GM21367 (cell line): ENCODE measurements around the gene CLMN.

Source experiments
- ATAC-seq: cut with Tn5 transposase; IDR thresholded peaks from one replicate; pipeline ENCODE4 v1.9.1; 2021; ENCODE audit not compliant: unreplicated experiment

The CLMN gene

DNA sequence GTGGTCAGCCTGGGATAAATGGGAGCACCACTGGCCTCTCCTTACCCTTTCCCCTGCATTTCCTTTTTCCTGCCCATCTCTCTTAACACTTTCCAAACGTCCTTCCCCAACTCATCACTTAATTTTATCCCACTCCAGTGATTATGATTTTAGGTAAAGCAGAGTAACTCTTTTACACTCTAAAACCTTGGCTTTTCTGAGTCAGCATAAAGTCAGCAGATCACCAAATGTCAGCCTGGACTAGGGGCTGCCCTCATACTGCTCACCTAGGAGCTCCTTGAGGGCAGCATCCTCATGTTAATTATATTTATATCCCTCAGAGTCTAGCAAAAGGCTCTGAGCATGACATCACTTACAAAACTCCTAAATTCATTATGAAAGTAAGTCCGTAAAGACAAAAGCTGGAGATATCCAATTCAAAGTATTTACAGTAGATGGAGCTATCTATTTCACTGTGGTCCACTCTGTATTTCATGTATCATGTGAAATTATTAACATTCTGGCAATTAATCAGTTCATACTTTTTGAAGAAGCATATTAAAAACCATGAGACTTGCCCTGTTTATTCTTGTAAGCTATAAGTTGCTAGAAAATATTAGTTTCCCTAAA is 145.4 kb downstream of the CLMN start:
- no peak for ATAC-seq

DNA sequence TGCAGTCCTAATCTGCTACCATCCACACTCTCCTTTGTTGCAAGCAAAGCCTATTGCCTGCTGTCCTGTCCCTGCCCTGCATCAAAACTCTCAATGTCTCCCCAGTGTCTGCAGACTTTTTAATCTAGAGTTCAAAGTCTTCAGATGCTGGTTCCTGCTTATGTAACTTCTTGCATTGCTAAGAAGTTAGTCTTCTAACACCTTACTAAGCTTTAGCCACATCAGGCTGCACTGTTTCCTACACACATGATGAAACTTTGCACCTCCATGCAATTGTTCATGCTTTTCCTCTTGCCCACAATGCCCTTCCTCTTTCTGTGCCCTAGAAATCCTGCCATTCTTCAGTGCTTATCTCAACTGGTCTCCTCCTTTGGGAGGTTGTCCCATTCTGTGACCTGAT is 146.2 kb downstream of the CLMN start:
- ATAC-seq = no peak

DNA sequence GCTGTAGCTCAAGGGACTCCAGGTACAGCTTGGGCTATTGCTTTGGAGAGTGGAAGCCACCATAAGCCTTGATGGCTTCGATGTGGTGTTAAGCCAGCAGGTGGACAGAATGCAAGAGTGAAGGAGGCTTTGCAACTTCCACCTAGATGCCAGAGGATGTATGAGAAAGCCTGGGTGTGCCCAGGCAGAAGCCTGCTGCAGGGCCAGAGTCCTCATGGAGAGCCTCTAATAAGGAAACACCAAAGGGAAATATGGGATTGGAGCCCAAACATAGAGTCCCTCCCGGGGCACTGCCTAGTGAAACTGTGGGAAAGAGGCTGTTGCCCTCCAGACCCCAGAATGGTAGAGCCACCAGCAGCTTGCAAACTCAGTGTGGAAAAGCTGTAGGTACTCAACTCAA is 152.5 kb downstream of the CLMN start:
- no peak for ATAC-seq

DNA sequence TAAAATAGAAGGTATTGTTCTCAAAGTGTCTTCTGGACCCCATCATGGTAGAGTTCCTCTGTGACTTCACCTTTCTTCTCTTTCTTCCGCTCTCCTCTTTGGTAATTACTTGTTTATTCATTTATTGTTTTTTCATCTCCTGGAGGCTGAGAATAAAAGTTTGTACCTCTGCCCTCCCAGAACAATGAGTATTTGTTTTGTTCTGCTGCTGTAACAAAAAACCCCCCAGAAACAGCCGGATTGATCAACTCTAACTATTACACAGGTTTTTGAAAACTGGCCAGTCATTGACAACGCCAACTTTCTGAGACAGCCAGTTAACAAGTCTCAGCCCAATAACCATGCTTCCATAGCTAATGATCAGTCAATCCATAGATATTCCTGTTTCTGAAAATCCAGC is 154.2 kb downstream of the CLMN start:
- no peak for ATAC-seq

DNA sequence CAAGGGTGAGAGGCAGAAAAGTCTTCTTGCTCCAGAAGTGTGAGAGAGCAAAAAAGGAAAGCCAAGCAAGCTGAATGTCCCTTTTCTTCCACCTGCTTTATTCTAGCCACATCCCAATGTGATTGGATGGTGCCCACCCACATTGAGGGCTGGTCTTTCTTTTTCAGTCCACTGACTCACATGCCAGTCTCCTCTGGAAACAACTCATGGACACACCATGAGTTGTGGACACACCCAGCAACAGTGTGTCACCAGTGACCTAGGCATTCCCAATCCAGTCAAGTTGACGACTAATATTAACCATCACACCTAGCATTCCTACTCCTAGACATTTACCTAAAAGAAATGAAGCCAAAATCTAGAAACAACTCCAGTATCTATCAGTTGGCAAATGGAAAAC is 155.2 kb downstream of the CLMN start:
- ATAC-seq = no peak

DNA sequence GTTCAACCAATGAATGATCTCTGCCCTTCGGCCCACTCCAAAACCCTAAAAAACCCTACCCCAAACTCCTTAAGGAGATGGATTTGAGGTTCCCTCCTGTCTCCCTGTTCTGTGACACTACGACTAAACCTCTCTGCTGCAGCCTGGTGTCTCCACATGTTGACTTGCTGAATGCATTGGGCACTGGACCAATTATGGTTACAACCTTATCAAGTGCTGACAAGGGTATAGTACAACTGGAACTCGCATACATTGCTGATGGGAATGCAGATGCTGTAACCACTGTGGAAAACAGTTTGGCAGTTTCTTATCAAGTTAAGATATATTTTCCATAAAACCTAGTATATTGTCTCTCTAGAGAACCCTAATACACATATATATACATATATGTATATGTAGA is 156.0 kb downstream of the CLMN start:
- no peak for ATAC-seq

DNA sequence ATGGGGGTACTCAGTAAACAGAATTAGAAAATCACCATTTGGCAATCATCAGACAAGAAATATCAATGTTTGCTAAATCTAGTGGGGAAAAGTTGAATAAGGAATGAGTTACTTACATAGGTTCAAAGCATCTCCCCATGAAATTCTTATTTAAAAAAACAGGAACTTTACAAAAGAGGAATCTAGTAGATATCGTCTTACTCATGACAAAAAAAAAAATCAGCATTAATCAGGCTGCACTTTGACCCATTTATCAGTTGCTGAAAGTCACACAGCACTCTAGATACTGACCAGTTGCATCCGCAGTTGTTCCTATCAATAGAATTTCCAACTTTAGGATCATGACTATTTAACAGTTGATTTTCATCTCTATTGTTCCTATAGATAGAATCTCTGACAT is 156.6 kb downstream of the CLMN start:
- no peak for ATAC-seq

DNA sequence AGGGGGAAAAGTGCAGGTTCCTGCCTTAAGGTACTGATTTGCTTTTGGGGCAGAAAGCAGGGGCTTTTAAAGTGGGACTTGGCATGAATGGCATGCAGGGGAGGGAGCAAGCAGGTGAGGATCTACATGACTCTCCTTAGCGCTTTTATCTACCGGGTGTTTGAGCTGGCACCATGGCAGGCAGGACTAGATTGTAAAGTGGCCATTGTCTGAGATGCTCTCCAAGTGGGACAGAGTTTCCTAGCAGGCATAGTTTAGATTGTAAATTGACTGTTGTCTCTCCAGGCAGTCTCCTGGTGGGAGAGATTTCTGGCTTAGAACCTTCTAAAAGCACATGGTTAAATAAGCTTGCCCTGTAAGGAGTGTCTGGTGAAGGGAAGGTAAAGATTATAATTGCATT is 157.1 kb downstream of the CLMN start:
- no peak for ATAC-seq

DNA sequence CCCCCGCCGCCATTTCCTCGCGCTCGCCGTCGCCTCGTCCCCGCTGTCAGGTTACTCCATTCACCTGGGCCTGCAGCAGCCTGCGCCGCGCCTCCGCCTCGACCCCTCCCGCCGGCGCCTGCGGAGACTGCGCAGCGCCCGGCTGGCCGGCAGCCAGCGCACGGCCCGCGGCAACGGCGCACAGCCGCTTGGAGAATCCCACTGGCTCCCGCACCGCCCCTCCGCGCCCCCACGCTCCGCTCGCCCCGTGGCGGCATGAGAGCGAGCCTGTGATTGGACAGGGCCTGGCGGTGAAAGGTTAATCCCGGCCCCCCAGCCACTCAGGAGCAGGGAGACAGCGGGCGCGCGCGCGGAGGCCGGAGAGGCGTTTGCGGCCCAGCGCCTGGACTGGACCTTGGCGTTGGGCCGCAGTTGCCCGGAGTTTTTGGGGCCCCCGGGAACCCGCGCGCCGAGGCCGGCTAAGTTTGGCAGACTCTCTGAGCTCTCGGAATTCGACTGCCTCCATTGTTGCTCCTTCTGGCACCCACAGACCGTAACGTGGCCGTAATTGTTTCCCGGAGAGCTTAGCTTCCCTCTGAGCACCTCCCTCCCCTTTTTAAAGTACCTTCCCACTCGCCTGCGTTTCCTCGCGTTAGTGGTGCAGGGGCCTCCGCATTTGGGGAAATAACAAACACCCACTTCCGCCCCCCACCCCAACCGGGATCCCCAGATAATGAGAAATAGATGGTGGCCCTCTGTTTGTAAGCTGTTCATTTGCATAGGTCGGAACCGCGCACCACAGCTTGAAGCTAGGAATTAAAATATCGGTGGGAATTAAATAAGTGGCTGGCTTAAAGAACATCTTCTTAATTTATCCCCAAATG is 162.2 kb downstream of the CLMN start, which contains the start of gene DICER1:
DICER1 (minus strand) TSS at position 203 of the 863 bp plus-strand sequence. CDS start 24,071 bp downstream, outside the sequence.
- peak; percentile 61 for ATAC-seq

DNA sequence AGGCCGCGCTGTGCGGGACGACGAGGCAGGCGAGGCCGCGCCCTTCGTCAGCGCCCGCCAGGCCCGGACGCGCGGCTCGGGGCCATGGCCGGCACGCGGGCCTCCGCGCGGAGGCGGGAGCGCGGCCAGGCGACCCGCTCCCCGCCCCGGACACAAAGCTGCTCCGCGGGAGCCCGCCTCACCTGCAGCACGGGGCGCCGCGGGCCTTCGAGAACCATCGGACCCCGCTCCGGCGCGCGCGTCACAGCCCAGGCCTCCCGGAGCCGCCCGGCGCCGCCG is 162.7 kb downstream of the CLMN start:
- peak; percentile 31 for ATAC-seq

DNA sequence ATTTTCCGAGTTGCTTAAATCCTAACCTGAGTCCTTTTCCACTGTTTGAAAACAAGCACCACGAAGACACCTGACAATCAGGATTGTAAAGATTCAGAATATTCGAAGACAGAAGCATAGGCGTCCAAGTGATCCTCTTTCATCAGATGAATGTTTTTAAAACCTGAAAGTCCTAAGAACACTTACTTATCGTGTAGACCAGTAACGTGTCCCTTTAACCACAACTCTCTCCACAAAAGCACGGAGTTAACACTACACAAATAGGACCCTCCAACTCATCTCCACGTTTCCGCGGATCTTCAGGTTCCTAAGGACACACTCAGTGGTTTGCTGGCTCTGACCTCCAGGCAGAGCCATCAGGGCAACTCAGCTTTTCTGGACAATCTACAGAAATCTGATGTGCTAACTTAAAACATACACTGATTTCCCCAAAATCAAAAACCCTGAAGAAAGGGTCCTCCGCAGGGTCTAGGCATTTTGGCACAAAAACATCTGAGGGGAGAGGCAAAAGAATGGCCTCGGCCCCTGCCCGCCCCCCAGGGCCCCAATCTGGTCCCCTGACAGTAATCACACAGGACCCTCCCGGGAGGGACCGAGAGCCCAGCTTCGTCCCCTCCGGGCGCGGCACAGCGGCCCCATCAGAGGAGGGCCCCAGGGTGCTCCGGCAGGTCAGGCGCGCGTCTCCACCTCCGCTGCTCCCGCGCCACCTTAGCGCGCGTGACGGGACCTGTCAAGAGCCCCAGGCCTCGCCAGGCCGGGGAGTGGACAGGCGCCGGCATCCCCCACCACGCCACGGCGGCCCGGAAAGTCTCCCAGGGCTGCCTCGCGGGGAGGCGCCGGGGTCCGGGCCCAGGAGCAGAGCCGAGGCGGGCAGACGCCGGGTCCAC is 163.3 kb downstream of the CLMN start:
- peak; percentile 17 for ATAC-seq

DNA sequence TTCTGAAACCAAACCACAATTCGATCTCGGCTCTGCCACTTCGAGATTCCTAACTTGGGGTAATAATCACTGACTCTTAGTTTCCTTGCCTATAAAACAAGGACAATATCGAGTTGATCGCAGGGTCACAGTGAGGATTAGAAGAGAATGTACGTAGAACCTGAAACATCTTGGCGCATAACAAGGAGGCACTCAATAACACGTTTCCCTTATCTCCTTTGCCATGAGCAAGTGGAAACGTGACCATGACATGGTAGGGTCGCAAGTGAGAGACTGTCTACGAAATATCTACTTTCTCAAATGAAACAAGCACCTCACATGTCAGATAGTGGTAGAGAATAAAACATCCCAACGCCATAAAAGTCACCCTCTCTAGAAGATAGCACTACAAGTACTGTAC is 164.7 kb downstream of the CLMN start:
- no peak for ATAC-seq

DNA sequence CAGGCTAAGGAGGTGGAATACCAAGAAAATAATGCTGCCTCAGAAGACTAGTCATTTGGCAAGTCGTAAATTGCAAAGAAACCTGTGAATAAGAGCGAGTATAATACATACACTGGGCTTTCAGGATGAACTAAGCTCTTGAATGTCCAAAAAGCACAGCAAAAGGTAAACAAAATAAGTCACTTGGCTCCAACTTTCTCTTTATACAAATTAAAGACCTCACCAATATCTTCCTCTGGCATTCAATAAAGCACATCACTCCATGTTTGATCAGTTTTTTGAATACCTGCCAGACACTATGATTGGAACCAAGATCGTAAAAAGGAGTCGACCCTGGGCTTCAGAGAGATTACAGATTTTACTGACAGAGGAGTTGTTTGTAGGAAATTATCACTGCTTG is 165.8 kb downstream of the CLMN start:
- ATAC-seq = no peak

DNA sequence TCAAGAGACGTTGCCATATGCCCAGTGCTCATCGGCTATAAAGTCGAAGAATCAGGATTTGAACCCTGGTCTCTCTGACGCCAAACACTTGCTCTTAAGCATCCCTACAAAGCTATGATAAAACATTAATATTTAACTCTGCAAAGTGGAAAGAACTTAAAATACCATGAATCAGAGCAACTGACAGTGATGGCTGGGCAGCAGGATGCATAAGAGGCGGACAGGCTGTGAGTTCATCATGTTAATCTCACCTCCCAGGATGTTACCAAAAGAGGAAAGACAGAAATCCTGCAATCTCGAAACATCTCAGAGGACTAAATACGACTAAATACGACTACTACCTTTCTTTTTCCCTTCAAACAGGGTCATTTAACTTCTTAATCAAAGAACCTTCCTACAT is 168.1 kb downstream of the CLMN start:
- ATAC-seq = no peak

DNA sequence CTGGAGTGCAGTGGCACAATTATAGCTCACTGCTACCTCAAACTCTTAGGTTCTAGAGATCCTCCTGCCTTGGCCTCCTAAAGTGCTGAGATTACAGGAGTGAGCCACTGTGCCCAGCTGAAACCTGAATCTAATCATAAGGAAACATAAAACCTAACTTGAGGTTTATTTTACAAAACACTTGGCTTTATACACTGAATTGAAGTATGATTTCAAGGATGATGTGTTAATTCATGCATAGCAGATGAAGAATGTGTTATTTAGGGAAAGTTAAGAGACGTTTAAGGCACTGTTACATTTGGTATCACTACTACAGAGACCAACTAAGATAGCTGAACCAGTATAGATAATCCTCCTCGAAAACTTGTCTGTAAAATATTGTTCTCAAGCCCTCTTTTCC is 168.8 kb downstream of the CLMN start:
- no peak for ATAC-seq

DNA sequence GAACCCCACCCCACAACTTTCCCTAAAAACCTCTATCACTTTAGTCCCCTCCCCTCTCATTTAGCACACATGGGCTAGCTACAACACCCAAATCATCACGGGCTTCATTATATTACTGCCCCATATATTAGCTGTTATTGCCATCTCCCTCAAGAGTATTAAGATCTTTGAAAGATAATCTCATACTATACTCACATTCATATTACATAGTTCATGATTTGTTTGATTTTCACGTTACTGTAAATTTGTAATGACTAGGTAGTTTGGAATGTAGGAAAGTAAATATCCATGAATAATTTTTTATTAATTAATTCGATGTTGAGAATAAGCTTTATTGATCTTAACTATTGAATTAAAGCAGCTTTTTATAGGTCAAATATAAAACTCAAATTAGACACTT is 170.3 kb downstream of the CLMN start:
- ATAC-seq = no peak

DNA sequence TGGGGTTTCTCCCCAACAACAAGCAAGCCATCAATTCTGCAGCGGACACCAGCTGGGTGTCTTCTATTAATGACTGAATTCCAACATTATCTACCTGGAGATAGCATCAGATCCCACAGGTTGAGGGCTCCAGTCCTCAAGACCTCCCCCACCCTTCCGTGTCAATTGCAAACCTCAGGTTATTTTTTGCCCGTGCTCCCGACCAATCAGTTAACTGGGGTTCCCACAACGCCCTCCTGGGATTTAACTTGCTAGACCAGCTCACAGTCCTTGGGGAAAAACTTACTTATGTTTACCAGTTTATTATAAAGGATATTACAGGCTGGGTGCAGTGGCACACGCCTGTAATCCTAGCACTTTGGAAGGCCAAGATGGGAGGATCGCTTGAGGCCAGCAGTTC is 172.1 kb downstream of the CLMN start:
- ATAC-seq = no peak

DNA sequence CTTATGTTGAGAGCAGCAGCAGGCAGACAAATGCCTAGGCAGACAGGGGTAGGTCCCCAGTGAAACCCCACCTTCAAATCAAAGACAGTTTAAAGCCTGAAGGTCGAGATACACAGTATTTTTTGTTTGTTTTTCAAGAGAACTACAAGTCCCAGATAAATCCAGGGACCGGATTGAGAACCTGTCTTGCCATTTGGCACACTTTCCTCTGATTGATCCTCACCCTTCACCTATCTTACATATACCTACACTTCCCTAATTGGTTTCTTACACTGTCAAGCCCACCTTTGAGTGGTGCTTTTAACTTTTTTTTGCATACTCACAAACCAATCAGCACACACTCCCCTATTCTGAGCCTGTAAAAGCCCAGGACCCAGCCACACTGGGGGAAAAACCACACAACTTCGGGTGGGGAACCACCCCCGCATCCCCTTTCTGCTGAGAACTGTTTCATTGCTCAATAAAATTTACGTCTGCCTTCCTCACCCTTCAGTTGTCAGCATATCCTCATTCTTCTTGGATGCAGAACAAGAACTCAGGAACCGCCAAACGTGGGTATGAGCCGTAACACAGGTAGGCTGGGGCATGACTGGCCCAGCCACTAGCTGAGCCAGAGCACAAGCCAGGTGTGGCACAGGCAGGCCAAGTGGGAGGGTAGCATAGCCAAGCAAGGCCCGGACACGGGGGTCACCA is 173.5 kb downstream of the CLMN start:
- no peak for ATAC-seq

DNA sequence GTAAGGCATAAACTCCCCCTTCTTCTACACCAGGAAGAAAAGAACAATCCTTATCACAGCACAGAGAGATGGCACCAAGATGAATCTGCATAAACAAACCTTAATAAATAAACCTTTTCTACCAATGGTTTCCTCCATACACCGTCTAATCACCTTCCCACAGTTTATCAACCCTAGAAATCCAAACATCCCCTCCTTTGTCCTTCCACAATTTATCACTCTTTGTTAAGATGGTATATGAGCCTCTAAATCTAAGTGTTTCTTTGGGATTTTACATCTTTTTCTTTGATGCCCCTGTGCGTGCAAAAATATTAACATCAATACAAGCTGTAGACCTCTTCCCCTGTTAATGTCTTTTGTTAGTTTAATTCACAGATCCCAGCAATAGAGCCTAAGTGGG is 174.9 kb downstream of the CLMN start:
- no peak for ATAC-seq

DNA sequence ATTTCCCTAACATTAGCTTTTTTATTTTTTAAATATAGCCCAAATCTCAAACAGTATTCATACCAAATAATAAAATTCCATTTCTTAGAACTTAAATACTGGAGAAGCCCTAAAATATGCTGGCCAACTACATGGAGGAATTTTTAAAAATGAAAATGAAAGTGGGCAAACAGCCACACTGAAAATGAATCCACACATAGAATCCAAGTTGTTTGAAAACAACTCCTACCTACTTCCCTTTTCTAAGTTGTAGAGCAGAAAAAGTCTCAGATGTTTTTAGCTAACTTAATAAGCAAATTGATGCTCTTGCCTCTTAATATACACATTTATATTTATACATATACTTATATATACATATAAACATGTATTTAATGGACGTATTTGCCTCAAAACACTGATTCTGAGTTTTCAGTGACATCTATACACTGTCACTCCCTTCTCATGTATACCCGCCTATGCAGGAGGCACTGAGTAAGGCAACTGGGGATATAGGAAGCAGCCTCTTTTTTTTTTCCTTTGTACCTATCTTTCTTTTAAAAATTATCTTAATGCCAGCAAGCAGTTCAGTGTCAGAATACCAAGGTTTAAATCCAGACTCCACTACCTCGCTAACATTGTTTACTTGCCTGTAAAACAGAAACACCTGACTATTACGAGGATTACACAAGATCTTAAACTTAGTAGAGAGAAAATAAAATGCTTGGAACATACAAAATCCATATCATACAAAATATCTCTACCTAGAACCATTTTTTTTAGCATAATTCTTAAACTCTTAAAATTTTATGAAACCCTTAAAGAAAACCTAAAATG is 175.7 kb downstream of the CLMN start:
- no peak for ATAC-seq
